GM23338 (cell line): Measurements from ENCODE around the gene PHF20. TPM values are rescaled to one million over a fixed set of nuclear protein-coding genes. Genes with fewer than 3 reads are reported as not detected.

Experiments used
- ATAC-seq: fragments of 200-7000 bp; cut with Tn5 transposase; 3 replicates; pipeline ENCODE4 v1.9.1; 2020
- DNase-seq: peaks from one replicate; pipeline ENCODE4 v3.0.0-alpha.2; 2015; ENCODE audit warnings: low spot score
- H2AFZ ChIP-seq: fragments of 200-600 bp; sonication (generic); 2 replicates; pipeline ENCODE4 v1.8.0; 2016; ENCODE audit warnings: antibody characterized with exemption, mild to moderate bottlenecking, moderate library complexity
- H3F3A ChIP-seq: fragments of 200-600 bp; sonication (generic); replicated peaks from 2 replicates; pipeline ENCODE4 v1.8.0; 2017; ENCODE audit warnings: antibody characterized with exemption, mixed run types, low read depth
- H3K27ac ChIP-seq: fragments of 200-600 bp; sonication (generic); 2 replicates; pipeline ENCODE4 v1.6.1; 2016; ENCODE audit warnings: low read depth
- H3K27me3 ChIP-seq: fragments of 200-600 bp; sonication (generic); 2 replicates; pipeline ENCODE4 v1.8.0; 2016; ENCODE audit warnings: mild to moderate bottlenecking, mixed run types, moderate library complexity; ENCODE audit not compliant: insufficient read depth
- H3K36me3 ChIP-seq: fragments of 200-600 bp; sonication (generic); 2 replicates; pipeline ENCODE4 v1.8.0; 2016; ENCODE audit warnings: mild to moderate bottlenecking; ENCODE audit not compliant: insufficient read depth
- H3K4me1 ChIP-seq: fragments of 200-600 bp; sonication (generic); 2 replicates; pipeline ENCODE4 v1.8.0; 2016; ENCODE audit warnings: mild to moderate bottlenecking, moderate library complexity; ENCODE audit not compliant: insufficient read depth
- H3K4me2 ChIP-seq: fragments of 200-600 bp; sonication (generic); 2 replicates; pipeline ENCODE4 v1.7.1; 2017; ENCODE audit warnings: mixed run types
- H3K4me3 ChIP-seq: fragments of 200-600 bp; sonication (generic); 2 replicates; pipeline ENCODE4 v1.6.1; 2016; ENCODE audit warnings: mixed run types
- H3K79me2 ChIP-seq: fragments of 200-600 bp; sonication (generic); replicated peaks from 2 replicates; pipeline ENCODE4 v1.8.0; 2017; ENCODE audit warnings: mild to moderate bottlenecking; ENCODE audit not compliant: insufficient read depth
- H3K9me2 ChIP-seq: fragments of 200-600 bp; sonication (generic); 2 replicates; pipeline ENCODE4 v1.8.0; 2017; ENCODE audit not compliant: insufficient read depth
- H4K20me1 ChIP-seq: fragments of 200-600 bp; sonication (generic); replicated peaks from 2 replicates; pipeline ENCODE4 v1.8.0; 2017; ENCODE audit warnings: mild to moderate bottlenecking; ENCODE audit not compliant: insufficient read depth
- H3K27ac Mint-ChIP-seq: 2 replicates; pipeline ENCODE4 v1.8.0; 2020; ENCODE audit warnings: inconsistent platforms, mild to moderate bottlenecking, moderate library complexity, mixed read lengths
- H3K27me3 Mint-ChIP-seq: 3 replicates; pipeline ENCODE4 v1.8.0; 2022; ENCODE audit warnings: low read depth, mild to moderate bottlenecking, moderate library complexity, mixed read lengths, inconsistent platforms; ENCODE audit not compliant: insufficient read depth, poor library complexity
- H3K36me3 Mint-ChIP-seq: 3 replicates; pipeline ENCODE4 v1.8.0; 2021; ENCODE audit warnings: low read depth, mild to moderate bottlenecking, inconsistent platforms, moderate library complexity, mixed read lengths
- H3K4me1 Mint-ChIP-seq: 3 replicates; pipeline ENCODE4 v1.8.0; 2020; ENCODE audit warnings: mild to moderate bottlenecking, inconsistent platforms, mixed read lengths
- H3K4me3 Mint-ChIP-seq: 3 replicates; pipeline ENCODE4 v1.8.0; 2021; ENCODE audit warnings: moderate library complexity, mild to moderate bottlenecking, inconsistent platforms, mixed read lengths
- H3K9me3 Mint-ChIP-seq: 3 replicates; pipeline ENCODE4 v1.8.0; 2020; ENCODE audit warnings: moderate library complexity, mild to moderate bottlenecking, inconsistent platforms, mixed read lengths
- CTCF ChIP-seq, 2 experiments: fragments of 200-600 bp in 1 of 2; sonication (generic) in 1 of 2; conservative IDR thresholded peaks; 2 replicates each; pipeline versions ENCODE4 v1.5.1 to v1.6.1; 2016 to 2017; ENCODE audit warnings: antibody characterized with exemption in 2 of 2, low read depth in 2 of 2, mild to moderate bottlenecking in 2 of 2, moderate library complexity in 1 of 2
- ETS1 ChIP-seq: IDR thresholded peaks from 2 replicates; pipeline ENCODE4 v1.6.1; 2016; ENCODE audit warnings: antibody characterized with exemption
- EZH2phosphoT487 ChIP-seq: fragments of 200-600 bp; sonication (generic); IDR thresholded peaks from one replicate; pipeline ENCODE4 v1.8.1; 2018; ENCODE audit warnings: antibody characterized with exemption; ENCODE audit not compliant: unreplicated experiment
- JUNB ChIP-seq: IDR thresholded peaks from one replicate; pipeline ENCODE4 v1.6.1; 2016; ENCODE audit warnings: antibody characterized with exemption; ENCODE audit not compliant: unreplicated experiment
- NANOG ChIP-seq: IDR thresholded peaks from 2 replicates; pipeline ENCODE4 v1.6.1; 2016; ENCODE audit warnings: antibody characterized with exemption, borderline replicate concordance
- POLR2AphosphoS5 ChIP-seq: IDR thresholded peaks from 2 replicates; pipeline ENCODE4 v1.6.1; 2016; ENCODE audit warnings: antibody characterized with exemption, low read depth
- REST ChIP-seq: IDR thresholded peaks from one replicate; pipeline ENCODE4 v1.6.1; 2018; ENCODE audit warnings: antibody characterized with exemption; ENCODE audit not compliant: unreplicated experiment
- ZNF114 ChIP-seq: fragments of 250-450 bp; sonication (Bioruptor Pico); IDR thresholded peaks from 2 replicates; pipeline ENCODE4 v1.5.0; 2020; ENCODE audit warnings: mild to moderate bottlenecking, moderate library complexity
- ZNF331 ChIP-seq: fragments of 250-450 bp; sonication (Bioruptor Pico); IDR thresholded peaks from 2 replicates; pipeline ENCODE4 v1.5.0; 2020; ENCODE audit warnings: low read depth, mild to moderate bottlenecking, moderate library complexity
- ZNF462 ChIP-seq: fragments of 250-450 bp; sonication (Bioruptor Pico); IDR thresholded peaks from 2 replicates; pipeline ENCODE4 v1.5.0; 2020; ENCODE audit warnings: mild to moderate bottlenecking, moderate library complexity
- polyA plus RNA-seq: library from polyadenylated mRNA; unstranded; fragments of >200 nt; fragmentation: Nextera tagmentation; extraction: Ambion mirVana; gene quantifications from 2 replicates; pipeline ENCODE4 v1.2.1, GENCODE V29; 2016
- total RNA-seq: library from RNA; depleted of rRNA; stranded (reverse); fragments of >200 nt; shearing (Covaris generic); gene quantifications from 2 replicates; pipeline ENCODE4 v1.2.3, GENCODE V29; 2014

Gene PHF20
- total and polyA plus RNA-seq, 2 experiments from 2014 or later = 71.8 to 103 TPM

GRCh38 chr20:35947907-35948306 is 176.1 kb downstream of the PHF20 start (continued):
- TF ChIP-seq ETS1 = no peak
- no peak for TF ChIP-seq CTCF (conservative IDR thresholded peaks at IDR 0.05; ENCODE audit: low read depth in 2 of 2)
- no peak for TF ChIP-seq POLR2AphosphoS5
- no peak for TF ChIP-seq ZNF114 (CRISPR knock-in tag)
- no peak for TF ChIP-seq JUNB
- TF ChIP-seq REST = no peak
- no peak for TF ChIP-seq NANOG

GRCh38 chr20:35950093-35950492 is 178.3 kb downstream of the PHF20 start:
- Mint-ChIP-seq H3K27me3 (peaks cover 14% of the 10 kb centered on the region), H3K36me3 (peaks cover 22% of the 10 kb centered on the region), H3K4me3 (no peak overlapping the region), H3K27ac (no peak overlapping the region), H3K4me1 (peaks cover 12% of the 10 kb centered on the region; the same call in 2 of the 3 replicates), H3K9me3 (no peaks in the 10 kb centered on the region; the same call in 2 of the 3 replicates)
- Histone ChIP-seq H3K27me3 (no peaks in the 10 kb centered on the region), H3K27ac (no peak overlapping the region), H3F3A (peaks cover 21% of the 10 kb centered on the region), H3K4me3 (no peak overlapping the region), H3K4me2 (no peak overlapping the region), H3K36me3 (no peaks in the 10 kb centered on the region), H3K4me1 (peaks cover 10% of the 10 kb centered on the region; the same call in 1 of the 2 replicates), H4K20me1 (peaks cover 16% of the 10 kb centered on the region), H3K9me2 (no peaks in the 10 kb centered on the region), H2AFZ (no peak overlapping the region), H3K79me2 (peaks cover 19% of the 10 kb centered on the region)
- no peak for DNase-seq
- ATAC-seq = no peak
- no peak for TF ChIP-seq EZH2phosphoT487
- no peak for TF ChIP-seq ZNF114 (CRISPR knock-in tag)
- TF ChIP-seq POLR2AphosphoS5 = no peak
- no peak for TF ChIP-seq ZNF462
- no peak for TF ChIP-seq ETS1
- no peak for TF ChIP-seq ZNF331 (CRISPR knock-in tag)
